GM12878 (cell line): ENCODE data around the gene MBOAT7. TPM values are rescaled to one million over a fixed set of nuclear protein-coding genes. Genes with fewer than 3 reads are reported as not detected.

ENCODE experiments used
- BCLAF1 ChIP-seq: fragments of 450-650 bp; IDR thresholded peaks from 2 replicates; pipeline ENCODE4 v1.6.1; 2017; ENCODE audit warnings: antibody characterized with exemption, mild to moderate bottlenecking, moderate library complexity
- CBX5 ChIP-seq: sonication (generic); IDR thresholded peaks from 2 replicates; pipeline ENCODE4 v1.6.1; 2016; ENCODE audit warnings: low read depth, moderate library complexity, mild to moderate bottlenecking, inconsistent platforms
- IKZF1 ChIP-seq: fragments of 450-650 bp; conservative IDR thresholded peaks from 2 replicates; pipeline ENCODE4 v1.6.1; 2017; ENCODE audit warnings: antibody characterized with exemption, mild to moderate bottlenecking
- IKZF2 ChIP-seq, 2 experiments: fragments of 450-650 bp; IDR thresholded peaks; 2 replicates each; pipeline ENCODE4 v1.6.1; 2017; ENCODE audit warnings: mild to moderate bottlenecking in 2 of 2, moderate library complexity in 2 of 2
- IRF5 ChIP-seq: fragments of 450-650 bp; IDR thresholded peaks from 2 replicates; pipeline ENCODE4 v1.6.1; 2017; ENCODE audit warnings: borderline replicate concordance
- JUNB ChIP-seq: IDR thresholded peaks from 2 replicates; pipeline ENCODE4 v1.6.1; 2016; ENCODE audit warnings: antibody characterized with exemption, mild to moderate bottlenecking
- MLLT1 ChIP-seq: fragments of 450-650 bp; IDR thresholded peaks from 2 replicates; pipeline ENCODE4 v1.6.1; 2016; ENCODE audit warnings: mild to moderate bottlenecking
- NFIC ChIP-seq: IDR thresholded peaks from 2 replicates; pipeline ENCODE4 v1.6.1; 2012; ENCODE audit warnings: low read depth, mild to moderate bottlenecking, inconsistent platforms, low read length, moderate library complexity
- NR2F1 ChIP-seq: fragments of 450-650 bp; conservative IDR thresholded peaks from 2 replicates; pipeline ENCODE4 v1.6.1; 2017; ENCODE audit warnings: mild to moderate bottlenecking
- POLR2AphosphoS2 ChIP-seq: IDR thresholded peaks from 2 replicates; pipeline ENCODE4 v1.6.1; 2011; ENCODE audit warnings: low read depth, mild to moderate bottlenecking, low read length, improper control_type of control experiment, moderate library complexity
- SPI1 ChIP-seq: IDR thresholded peaks from 2 replicates; pipeline ENCODE4 v1.6.1; 2011; ENCODE audit warnings: low read depth, mild to moderate bottlenecking, low read length, moderate library complexity, borderline replicate concordance; ENCODE audit not compliant: insufficient read depth
- TBL1XR1 ChIP-seq: IDR thresholded peaks from 2 replicates; pipeline ENCODE4 v1.6.1; 2012; ENCODE audit warnings: low read depth, low read length, improper control_type of control experiment
- WRNIP1 ChIP-seq: IDR thresholded peaks from 2 replicates; pipeline ENCODE4 v1.6.1; 2011; ENCODE audit warnings: low read depth, low read length, improper control_type of control experiment, borderline replicate concordance
- ZNF217 ChIP-seq: fragments of 450-650 bp; IDR thresholded peaks from 2 replicates; pipeline ENCODE4 v1.6.1; 2017; ENCODE audit warnings: antibody characterized with exemption, mild to moderate bottlenecking
- ZNF687 ChIP-seq: fragments of 450-650 bp; IDR thresholded peaks from 2 replicates; pipeline ENCODE4 v1.6.1; 2017; ENCODE audit warnings: mild to moderate bottlenecking, moderate library complexity
- polyA plus RNA-seq, 11 experiments: library from polyadenylated mRNA; depleted of rRNA in 4 of 11; unstranded in 6 of 11; stranded (reverse) in 5 of 11; fragments of >200 nt; fragmentation: Nextera tagmentation in 4 of 11; fragmentation: Illumina TruSeq in 1 of 11; extraction: Ambion mirVana in 4 of 11; extraction: Trizol in 1 of 11; gene quantifications; 1 replicate in 1 of 11; 2 replicates in 10 of 11; pipeline versions ENCODE4 v1.2.1 to v1.2.3, GENCODE V29; 2011 to 2016; ENCODE audit warnings: inconsistent platforms in 2 of 11, missing spikeins in 2 of 11, low read depth in 1 of 11
- total RNA-seq, 4 experiments: library from RNA; depleted of rRNA in 3 of 4; stranded (reverse); fragments of >200 nt in 3 of 4; fragmentation: Illumina TruSeq in 1 of 4; extraction: Trizol in 1 of 4; gene quantifications; 2 replicates each; pipeline versions ENCODE4 v1.2.1 to v1.2.3, GENCODE V29; 2013 to 2021
- TF ChIP-seq, protein P1 (sequence below): IDR thresholded peaks from 2 replicates; pipeline ENCODE4 v1.6.1; 2012; ENCODE audit warnings: low read depth, low read length, improper control_type of control experiment
- TF ChIP-seq, protein P2 (sequence below): IDR thresholded peaks from 2 replicates; pipeline ENCODE4 v1.6.1; 2012; ENCODE audit warnings: low read depth, low read length, improper control_type of control experiment

MBOAT7 gene
- total and polyA plus RNA-seq, 10 of the 15 experiments (the other 5 are each of a cell fraction or from before 2014, with no cell fraction given): 0.69 to 44.5 (median 21.7) TPM

GRCh38 chr19:54137699-54138488, 51.5 kb downstream of the MBOAT7 start, which contains the start of gene CNOT3 (continued):
- TF ChIP-seq BCLAF1: no peak
- no peak for TF ChIP-seq SPI1
- no peak for TF ChIP-seq ZNF687
- TF ChIP-seq NFIC: no peak
- no peak for TF ChIP-seq CBX5
- TF ChIP-seq, protein P1, sequence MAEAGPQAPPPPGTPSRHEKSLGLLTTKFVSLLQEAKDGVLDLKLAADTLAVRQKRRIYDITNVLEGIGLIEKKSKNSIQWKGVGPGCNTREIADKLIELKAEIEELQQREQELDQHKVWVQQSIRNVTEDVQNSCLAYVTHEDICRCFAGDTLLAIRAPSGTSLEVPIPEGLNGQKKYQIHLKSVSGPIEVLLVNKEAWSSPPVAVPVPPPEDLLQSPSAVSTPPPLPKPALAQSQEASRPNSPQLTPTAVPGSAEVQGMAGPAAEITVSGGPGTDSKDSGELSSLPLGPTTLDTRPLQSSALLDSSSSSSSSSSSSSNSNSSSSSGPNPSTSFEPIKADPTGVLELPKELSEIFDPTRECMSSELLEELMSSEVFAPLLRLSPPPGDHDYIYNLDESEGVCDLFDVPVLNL: no peak; the same call in 1 of the 2 replicates
- TF ChIP-seq JUNB: no peak
- no peak for TF ChIP-seq IKZF2 (IDR thresholded peaks at IDR 0.05)
- TF ChIP-seq NR2F1: no peak; the same call in 1 of the 2 replicates
- TF ChIP-seq ZNF217: no peak
- no peak for TF ChIP-seq MLLT1
- peak; percentile 16; the same call in 1 of the 2 replicates for TF ChIP-seq IKZF1
- no peak for TF ChIP-seq TBL1XR1
- TF ChIP-seq, protein P2, sequence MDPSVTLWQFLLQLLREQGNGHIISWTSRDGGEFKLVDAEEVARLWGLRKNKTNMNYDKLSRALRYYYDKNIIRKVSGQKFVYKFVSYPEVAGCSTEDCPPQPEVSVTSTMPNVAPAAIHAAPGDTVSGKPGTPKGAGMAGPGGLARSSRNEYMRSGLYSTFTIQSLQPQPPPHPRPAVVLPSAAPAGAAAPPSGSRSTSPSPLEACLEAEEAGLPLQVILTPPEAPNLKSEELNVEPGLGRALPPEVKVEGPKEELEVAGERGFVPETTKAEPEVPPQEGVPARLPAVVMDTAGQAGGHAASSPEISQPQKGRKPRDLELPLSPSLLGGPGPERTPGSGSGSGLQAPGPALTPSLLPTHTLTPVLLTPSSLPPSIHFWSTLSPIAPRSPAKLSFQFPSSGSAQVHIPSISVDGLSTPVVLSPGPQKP: no peak
- peak; percentile 71; the same call in 1 of the 2 replicates for TF ChIP-seq POLR2AphosphoS2
- no peak for TF ChIP-seq IRF5
- no peak for TF ChIP-seq WRNIP1
